ENCODE measurements around the gene GAP43. TPM values are rescaled to one million over a fixed set of nuclear protein-coding genes. Genes with fewer than 3 reads are reported as not detected.
A peak's percentile ranks its signal among the peaks of the same experiment; 100 is the strongest.

GAP43 gene
- total and polyA plus RNA-seq, 7 experiments from 2014 or later, result not detected

DNA sequence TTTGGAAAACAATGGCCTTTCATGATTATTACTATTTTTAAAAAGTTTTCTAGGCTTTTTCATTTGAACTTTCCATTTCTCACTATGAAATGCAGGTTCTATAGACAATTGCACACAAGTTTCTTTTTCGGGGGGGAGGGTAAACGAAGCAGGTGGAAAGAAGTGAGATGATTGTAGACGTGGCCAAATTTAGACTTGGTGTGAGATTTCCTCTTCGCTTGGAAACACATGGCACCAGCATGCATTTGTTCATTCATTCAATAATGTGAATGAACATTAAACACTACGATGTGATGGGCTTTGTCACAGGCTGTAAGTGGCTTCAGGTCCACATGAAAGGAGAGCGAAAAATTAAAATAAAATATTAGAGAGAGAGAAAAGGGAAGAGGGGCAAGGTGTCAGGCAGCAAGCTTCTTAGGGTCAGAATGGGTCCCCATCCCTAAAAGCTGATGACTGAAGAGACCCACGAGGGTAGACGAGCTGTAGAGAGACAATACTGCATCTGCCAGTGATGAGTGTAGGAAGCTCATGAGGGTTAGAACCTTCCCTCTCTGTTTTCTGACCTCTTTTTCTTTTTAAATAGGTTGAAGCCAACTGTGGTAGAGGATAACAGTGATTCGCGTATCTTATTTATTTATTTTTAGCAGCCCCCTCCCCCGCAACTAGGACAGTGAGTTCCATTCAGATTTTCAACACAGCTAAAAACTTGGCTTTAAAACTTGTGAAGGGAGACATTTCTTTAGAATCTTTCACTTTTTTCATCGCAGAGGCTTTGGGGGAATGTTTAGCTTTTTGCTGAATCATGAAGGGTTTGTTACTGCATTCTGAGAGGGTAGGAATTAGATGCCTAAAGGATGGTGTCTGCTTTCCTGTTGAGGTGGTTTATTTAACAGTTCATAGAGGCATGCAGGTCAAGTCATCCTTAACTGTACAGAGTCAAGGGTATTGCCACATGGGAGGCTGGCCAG lies 36.2 kb downstream of the GAP43 start:
- Histone ChIP-seq H3K4me1 (ENCODE audit: control insufficient read depth in 2 of 2, insufficient read depth in 2 of 2, low read length in 2 of 2) (peaks cover 5 to 13% of the 10 kb centered on the region in 2 donors), H3K27me3 (ENCODE audit: control insufficient read depth in 2 of 2, insufficient read depth in 2 of 2, low read length in 2 of 2) (no peaks in the 10 kb centered on the region), H3K36me3 (ENCODE audit: control insufficient read depth in 2 of 3, insufficient read depth in 3 of 3, low read length in 3 of 3) (no peaks in the 10 kb centered on the region), H3K27ac (ENCODE audit: low read depth, low read length) (peak overlapping the region; percentile 60), H3K9me3 (ENCODE audit: control insufficient read depth in 2 of 3, low read length in 3 of 3) (no peaks in the 10 kb centered on the region), H3K4me3 (ENCODE audit: low read length) (peak overlapping the region; percentile 51)
- Mint-ChIP-seq H3K4me1 (peaks cover 14 to 31% (median 24%) of the 10 kb centered on the region in 7 donors), H3K4me3 (peak overlapping the region; percentile 59 to 99 (median 92)), H3K9me3 (no peaks in the 10 kb centered on the region), H3K36me3 (peaks cover 0 to 2% (median 0%) of the 10 kb centered on the region in 5 donors), H3K27me3 (peaks cover 0 to 17% (median 0%) of the 10 kb centered on the region in 5 donors), H3K27ac (peak overlapping the region in 8 of 9 donors; percentile 68 to 99 (median 88))
- ATAC-seq (no peak), DNase-seq (peak in 4 of 9 donors; percentile 4 to 16 (median 6))
- POLR2A ChIA-PET, result interaction anchor here (0.7 to 1.6 kb wide), 2 partner anchors 124 to 513 kb away, joined by 3 to 5 read pairs; partner anchors contain the start of gene ZBTB20
- CTCF ChIA-PET, result interaction anchor here (0.7 to 0.8 kb wide), 3 partner anchors 12 to 568 kb away, joined by 3 read pairs; no protein-coding TSS in a partner anchor
- intact Hi-C loops (cut with micrococcal nuclease), result loop anchor here in 1 of 2 donors (2.0 kb wide), 1 partner anchor 1915 kb away; no protein-coding TSS in a partner anchor

DNA sequence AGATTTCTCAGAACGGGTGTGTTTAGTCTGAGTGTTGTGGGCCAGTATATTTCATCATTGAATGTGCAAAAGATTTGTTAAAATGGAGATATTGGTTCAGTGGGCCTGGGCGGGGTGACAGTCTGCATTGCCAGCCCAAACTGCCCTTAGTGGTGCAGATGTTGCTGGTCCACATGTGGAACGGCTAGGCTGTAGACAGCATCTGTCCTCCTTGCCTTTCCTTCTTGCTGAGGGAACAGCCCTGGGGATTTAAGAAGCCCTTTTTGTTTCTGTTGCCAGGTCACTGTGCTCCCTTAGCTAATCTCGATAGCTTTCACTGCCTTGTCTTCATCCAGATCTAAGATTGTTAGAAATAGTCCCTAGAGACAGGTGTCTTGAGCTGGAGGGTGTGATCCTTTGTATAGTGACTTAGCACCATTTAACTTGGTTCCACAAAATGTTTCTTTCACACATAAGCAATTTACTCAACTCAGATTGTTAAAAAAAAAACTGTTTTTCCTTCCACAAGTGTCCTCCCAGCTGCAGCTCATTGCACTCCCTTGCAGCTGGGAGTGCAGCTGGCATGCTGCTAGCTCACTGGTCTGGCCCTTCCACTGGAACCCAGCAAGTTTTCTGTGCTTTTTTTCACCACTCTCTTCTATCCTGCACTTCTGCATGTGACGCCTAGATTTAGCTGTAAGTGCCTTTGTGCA lies 37.5 kb downstream of the GAP43 start:
- Mint-ChIP-seq H3K27me3 (peaks cover 0 to 19% (median 0%) of the 10 kb centered on the region in 5 donors), H3K9me3 (no peaks in the 10 kb centered on the region), H3K36me3 (peaks cover 0 to 2% (median 0%) of the 10 kb centered on the region in 5 donors), H3K4me1 (peaks cover 15 to 31% (median 24%) of the 10 kb centered on the region in 7 donors), H3K27ac (peak overlapping the region in 7 of 9 donors; percentile 11 to 99 (median 79)), H3K4me3 (peak overlapping the region in 1 of 10 donors; percentile 39)
- ATAC-seq (no peak), DNase-seq (no peak)
- Histone ChIP-seq H3K27ac (ENCODE audit: low read depth, low read length) (no peak overlapping the region), H3K27me3 (ENCODE audit: control insufficient read depth in 2 of 2, insufficient read depth in 2 of 2, low read length in 2 of 2) (no peaks in the 10 kb centered on the region), H3K4me1 (ENCODE audit: control insufficient read depth in 2 of 2, insufficient read depth in 2 of 2, low read length in 2 of 2) (peaks cover 5 to 13% of the 10 kb centered on the region in 2 donors), H3K9me3 (ENCODE audit: control insufficient read depth in 2 of 3, low read length in 3 of 3) (no peaks in the 10 kb centered on the region), H3K4me3 (ENCODE audit: low read length) (no peak overlapping the region), H3K36me3 (ENCODE audit: control insufficient read depth in 2 of 3, insufficient read depth in 3 of 3, low read length in 3 of 3) (no peaks in the 10 kb centered on the region)
- CTCF ChIA-PET, result no interaction called here
- intact Hi-C loops (cut with micrococcal nuclease), result no loop called here
- POLR2A ChIA-PET, result interaction anchor here (0.8 kb wide), 1 partner anchor 123 kb away, joined by 3 read pairs; no protein-coding TSS in a partner anchor

DNA sequence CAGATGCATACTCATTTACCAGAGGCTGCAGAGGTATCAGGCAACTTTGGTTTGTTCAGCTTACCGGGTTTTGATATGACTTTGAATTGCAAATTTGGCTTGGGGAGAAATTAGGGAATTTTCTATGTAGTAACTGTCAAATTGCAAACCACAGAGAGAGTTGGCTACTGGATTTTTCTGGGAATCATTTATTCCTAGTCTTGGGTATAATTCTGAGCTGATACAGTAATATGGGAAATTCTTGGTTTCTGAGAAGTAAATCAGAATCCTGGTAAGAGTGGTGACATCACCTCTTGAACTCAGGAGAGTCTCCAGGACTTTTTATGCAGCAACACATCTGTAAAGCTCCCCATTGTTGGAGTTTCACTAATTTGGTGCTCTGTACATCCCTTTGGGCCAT lies 39.0 kb downstream of the GAP43 start:
- intact Hi-C loops (cut with micrococcal nuclease), result no loop called here
- Mint-ChIP-seq H3K27me3 (peaks cover 0 to 19% (median 0%) of the 10 kb centered on the region in 5 donors), H3K4me3 (no peak overlapping the region), H3K9me3 (no peaks in the 10 kb centered on the region), H3K27ac (peak overlapping the region in 1 of 9 donors; percentile 9), H3K36me3 (peaks cover 0 to 2% (median 0%) of the 10 kb centered on the region in 5 donors), H3K4me1 (peaks cover 9 to 22% (median 18%) of the 10 kb centered on the region in 7 donors)
- POLR2A ChIA-PET, result interaction anchor here (0.6 kb wide), 1 partner anchor 20 kb away, joined by 3 read pairs; no protein-coding TSS in a partner anchor
- no peaks in the 10 kb centered on the region for H3K27me3 ChIP-seq (ENCODE audit: control insufficient read depth in 2 of 2, insufficient read depth in 2 of 2, low read length in 2 of 2)
- no peak overlapping the region for H3K4me3 ChIP-seq (ENCODE audit: low read length)
- CTCF ChIA-PET, result no interaction called here
- H3K4me1 ChIP-seq (ENCODE audit: control insufficient read depth in 2 of 2, insufficient read depth in 2 of 2, low read length in 2 of 2), result peaks cover 5 to 7% of the 10 kb centered on the region in 2 donors
- ATAC-seq (no peak), DNase-seq (no peak)
- no peaks in the 10 kb centered on the region for H3K9me3 ChIP-seq (ENCODE audit: control insufficient read depth in 2 of 3, low read length in 3 of 3)
- H3K27ac ChIP-seq (ENCODE audit: low read depth, low read length), result no peak overlapping the region
- no peaks in the 10 kb centered on the region for H3K36me3 ChIP-seq (ENCODE audit: control insufficient read depth in 2 of 3, insufficient read depth in 3 of 3, low read length in 3 of 3)

DNA sequence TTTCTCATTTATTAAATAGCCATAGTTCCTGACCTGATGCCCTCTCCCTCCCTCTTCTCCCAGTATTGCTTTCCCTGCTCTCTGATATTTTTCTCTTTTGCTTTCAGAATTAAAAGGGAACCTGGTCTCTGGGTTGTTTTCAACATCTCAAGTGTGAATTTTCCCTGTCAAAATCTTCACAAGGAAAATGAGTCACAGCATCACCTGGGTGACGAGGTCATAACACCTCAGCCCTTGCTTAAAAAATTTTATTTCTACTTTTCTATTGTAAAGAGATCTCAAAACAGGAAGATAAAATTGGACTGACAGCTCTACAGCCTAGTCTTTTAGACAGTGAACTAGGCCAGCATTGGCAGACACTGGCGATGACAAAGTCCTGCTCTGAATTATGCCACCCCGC lies 40.1 kb downstream of the GAP43 start:
- ATAC-seq, result no peak
- Mint-ChIP-seq H3K36me3 (no peaks in the 10 kb centered on the region), H3K9me3 (no peaks in the 10 kb centered on the region), H3K27me3 (peaks cover 0 to 19% (median 0%) of the 10 kb centered on the region in 5 donors), H3K4me3 (no peak overlapping the region), H3K4me1 (peaks cover 8 to 14% (median 9%) of the 10 kb centered on the region in 7 donors), H3K27ac (no peak overlapping the region)
- no peak overlapping the region for H3K4me3 ChIP-seq (ENCODE audit: low read length)
- H3K27ac ChIP-seq (ENCODE audit: low read depth, low read length), result no peak overlapping the region
- intact Hi-C loops (cut with micrococcal nuclease), result no loop called here
- ChIA-PET CTCF (no interaction called here), POLR2A (no interaction called here)
- no peaks in the 10 kb centered on the region for H3K4me1 ChIP-seq (ENCODE audit: control insufficient read depth in 2 of 2, insufficient read depth in 2 of 2, low read length in 2 of 2)
- no peaks in the 10 kb centered on the region for H3K36me3 ChIP-seq (ENCODE audit: control insufficient read depth in 2 of 3, insufficient read depth in 3 of 3, low read length in 3 of 3)
- H3K27me3 ChIP-seq (ENCODE audit: control insufficient read depth in 2 of 2, insufficient read depth in 2 of 2, low read length in 2 of 2), result no peaks in the 10 kb centered on the region
- no peaks in the 10 kb centered on the region for H3K9me3 ChIP-seq (ENCODE audit: control insufficient read depth in 2 of 3, low read length in 3 of 3)
- DNase-seq, result no peak

DNA sequence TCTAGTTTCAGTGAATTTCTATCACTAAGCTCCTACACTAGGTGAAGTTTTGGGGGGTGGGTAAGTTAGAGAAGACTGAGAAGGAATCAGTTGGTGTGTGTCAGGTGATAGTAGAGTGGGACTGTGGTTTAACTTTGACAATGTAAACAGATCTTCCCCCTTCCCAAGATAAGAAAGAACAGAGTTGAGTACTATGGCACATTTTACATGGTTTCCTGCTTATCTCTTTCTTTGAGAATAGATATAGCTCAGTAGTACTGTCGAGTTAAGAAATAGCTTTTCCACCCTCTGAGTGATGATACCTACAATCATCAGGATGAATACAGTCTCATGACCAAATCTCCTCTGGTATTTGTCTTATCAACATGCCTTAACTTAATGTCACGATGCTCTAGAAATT lies 42.8 kb downstream of the GAP43 start:
- H3K27ac Mint-ChIP-seq, result no peak overlapping the region
- ATAC-seq, result no peak
- peaks cover 0 to 17% (median 0%) of the 10 kb centered on the region in 5 donors for H3K27me3 Mint-ChIP-seq
- Histone ChIP-seq H3K27ac (ENCODE audit: low read depth, low read length) (no peak overlapping the region), H3K36me3 (ENCODE audit: control insufficient read depth in 2 of 3, insufficient read depth in 3 of 3, low read length in 3 of 3) (no peaks in the 10 kb centered on the region), H3K27me3 (ENCODE audit: control insufficient read depth in 2 of 2, insufficient read depth in 2 of 2, low read length in 2 of 2) (no peaks in the 10 kb centered on the region), H3K4me3 (ENCODE audit: low read length) (no peak overlapping the region), H3K4me1 (ENCODE audit: control insufficient read depth in 2 of 2, insufficient read depth in 2 of 2, low read length in 2 of 2) (no peaks in the 10 kb centered on the region), H3K9me3 (ENCODE audit: control insufficient read depth in 2 of 3, low read length in 3 of 3) (no peaks in the 10 kb centered on the region)
- ChIA-PET POLR2A (no interaction called here), CTCF (interaction anchor here (0.6 kb wide), 1 partner anchor 128 kb away, joined by 4 read pairs; no protein-coding TSS in a partner anchor)
- DNase-seq, result no peak
- H3K36me3 Mint-ChIP-seq, result no peaks in the 10 kb centered on the region
- no peak overlapping the region for H3K4me3 Mint-ChIP-seq
- intact Hi-C loops (cut with micrococcal nuclease), result no loop called here
- H3K9me3 Mint-ChIP-seq, result no peaks in the 10 kb centered on the region
- peaks cover 0 to 4% (median 0%) of the 10 kb centered on the region in 7 donors for H3K4me1 Mint-ChIP-seq

DNA sequence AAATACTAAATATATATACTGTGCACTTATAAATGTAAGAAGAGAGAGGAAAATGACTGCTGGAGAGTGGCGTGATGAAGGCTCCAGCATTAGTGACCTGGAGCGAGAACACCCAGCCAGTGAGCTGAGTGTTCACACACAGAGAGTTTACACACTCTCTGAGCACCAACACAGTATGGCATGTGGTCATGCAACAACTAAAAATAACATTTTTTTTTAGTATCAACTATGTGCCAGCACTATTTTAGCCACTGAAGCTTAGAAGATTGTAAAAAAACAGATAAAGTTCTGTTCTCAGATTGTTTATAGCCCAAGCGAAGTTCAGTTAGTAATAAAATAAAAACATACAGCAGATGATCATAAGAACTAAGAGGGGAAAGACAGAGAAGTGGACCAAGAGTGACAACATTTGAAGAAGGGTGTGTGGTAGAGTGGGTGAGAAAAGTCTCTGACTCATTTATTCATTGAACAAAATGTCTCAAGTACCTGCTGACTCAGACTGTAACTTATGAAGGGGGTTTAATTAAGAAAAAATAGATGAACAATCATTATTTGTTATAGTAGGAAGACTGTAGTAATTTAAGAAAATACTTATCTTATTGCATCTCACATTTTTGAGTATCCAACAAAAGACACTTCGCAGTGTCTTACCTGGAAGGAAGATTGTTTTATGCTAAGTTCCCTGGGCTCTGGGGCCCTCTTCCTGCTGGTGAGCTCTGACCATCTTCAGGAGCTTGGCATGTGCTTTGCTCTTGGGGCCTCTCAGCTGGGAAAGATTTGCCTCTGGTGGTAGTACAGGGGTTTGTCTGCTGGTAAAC lies 43.8 kb downstream of the GAP43 start:
- DNase-seq (no peak), ATAC-seq (no peak)
- H3K27ac ChIP-seq (ENCODE audit: low read depth, low read length), result no peak overlapping the region
- H3K9me3 ChIP-seq (ENCODE audit: control insufficient read depth in 2 of 3, low read length in 3 of 3), result no peaks in the 10 kb centered on the region
- H3K4me3 ChIP-seq (ENCODE audit: low read length), result no peak overlapping the region
- H3K27me3 ChIP-seq (ENCODE audit: control insufficient read depth in 2 of 2, insufficient read depth in 2 of 2, low read length in 2 of 2), result no peaks in the 10 kb centered on the region
- H3K4me1 ChIP-seq (ENCODE audit: control insufficient read depth in 2 of 2, insufficient read depth in 2 of 2, low read length in 2 of 2), result no peaks in the 10 kb centered on the region
- H3K4me3 Mint-ChIP-seq, result no peak overlapping the region
- H3K9me3 Mint-ChIP-seq, result no peaks in the 10 kb centered on the region
- H3K4me1 Mint-ChIP-seq, result peaks cover 0 to 6% (median 1%) of the 10 kb centered on the region in 7 donors
- POLR2A ChIA-PET, result no interaction called here
- no peaks in the 10 kb centered on the region for H3K36me3 ChIP-seq (ENCODE audit: control insufficient read depth in 2 of 3, insufficient read depth in 3 of 3, low read length in 3 of 3)
- H3K27ac Mint-ChIP-seq, result no peak overlapping the region
- no peaks in the 10 kb centered on the region for H3K36me3 Mint-ChIP-seq
- CTCF ChIA-PET, result no interaction called here
- peaks cover 0 to 22% (median 0%) of the 10 kb centered on the region in 5 donors for H3K27me3 Mint-ChIP-seq
- intact Hi-C loops (cut with micrococcal nuclease), result no loop called here

Measured in naive thymus-derived CD4-positive, alpha-beta T cell (primary cell).